Measurements from ENCODE around the gene ITGBL1. TPM values are rescaled to one million over a fixed set of nuclear protein-coding genes. Genes with fewer than 3 reads are reported as not detected.

The ITGBL1 gene
- total and polyA plus RNA-seq, 2 of the 8 experiments (the other 6 are each of a cell fraction or from before 2014, with no cell fraction given), result not detected

DNA sequence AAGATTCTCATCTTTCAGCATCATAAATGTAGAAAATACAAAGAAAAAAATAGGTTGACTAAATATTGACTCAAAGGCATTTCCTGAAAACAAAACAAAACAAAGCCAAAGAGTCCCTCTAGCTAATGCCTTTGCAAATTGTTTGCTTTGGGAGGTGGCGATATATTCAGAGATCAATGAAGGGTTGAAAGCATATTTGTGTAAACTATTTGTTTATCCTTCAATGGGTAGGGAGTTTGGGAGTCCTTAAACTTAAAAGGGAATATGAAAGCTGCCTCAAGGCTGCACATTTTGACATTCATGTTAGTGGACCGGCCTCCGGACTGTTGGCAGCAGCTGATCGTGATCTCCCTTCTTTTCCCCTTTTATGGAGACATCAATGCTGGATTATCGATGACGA, 257.5 kb downstream of the ITGBL1 start (continued):
- TF ChIP-seq, protein P1, sequence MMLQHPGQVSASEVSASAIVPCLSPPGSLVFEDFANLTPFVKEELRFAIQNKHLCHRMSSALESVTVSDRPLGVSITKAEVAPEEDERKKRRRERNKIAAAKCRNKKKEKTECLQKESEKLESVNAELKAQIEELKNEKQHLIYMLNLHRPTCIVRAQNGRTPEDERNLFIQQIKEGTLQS (IDR thresholded peaks at IDR 0.05; ENCODE audit: insufficient read depth, low read depth, low read length), result no peak
- no peak for TF ChIP-seq SP1 (IDR thresholded peaks at IDR 0.05; ENCODE audit: low read depth, low read length)
- TF ChIP-seq, protein P2, sequence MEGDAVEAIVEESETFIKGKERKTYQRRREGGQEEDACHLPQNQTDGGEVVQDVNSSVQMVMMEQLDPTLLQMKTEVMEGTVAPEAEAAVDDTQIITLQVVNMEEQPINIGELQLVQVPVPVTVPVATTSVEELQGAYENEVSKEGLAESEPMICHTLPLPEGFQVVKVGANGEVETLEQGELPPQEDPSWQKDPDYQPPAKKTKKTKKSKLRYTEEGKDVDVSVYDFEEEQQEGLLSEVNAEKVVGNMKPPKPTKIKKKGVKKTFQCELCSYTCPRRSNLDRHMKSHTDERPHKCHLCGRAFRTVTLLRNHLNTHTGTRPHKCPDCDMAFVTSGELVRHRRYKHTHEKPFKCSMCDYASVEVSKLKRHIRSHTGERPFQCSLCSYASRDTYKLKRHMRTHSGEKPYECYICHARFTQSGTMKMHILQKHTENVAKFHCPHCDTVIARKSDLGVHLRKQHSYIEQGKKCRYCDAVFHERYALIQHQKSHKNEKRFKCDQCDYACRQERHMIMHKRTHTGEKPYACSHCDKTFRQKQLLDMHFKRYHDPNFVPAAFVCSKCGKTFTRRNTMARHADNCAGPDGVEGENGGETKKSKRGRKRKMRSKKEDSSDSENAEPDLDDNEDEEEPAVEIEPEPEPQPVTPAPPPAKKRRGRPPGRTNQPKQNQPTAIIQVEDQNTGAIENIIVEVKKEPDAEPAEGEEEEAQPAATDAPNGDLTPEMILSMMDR (IDR thresholded peaks at IDR 0.05; ENCODE audit: control extremely low read depth in 1 of 3, insufficient read depth in 1 of 3, low read depth in 1 of 3, low read length in 3 of 3), result no peak
